Measurements from ENCODE around the gene EIF2AK2.

DNA sequence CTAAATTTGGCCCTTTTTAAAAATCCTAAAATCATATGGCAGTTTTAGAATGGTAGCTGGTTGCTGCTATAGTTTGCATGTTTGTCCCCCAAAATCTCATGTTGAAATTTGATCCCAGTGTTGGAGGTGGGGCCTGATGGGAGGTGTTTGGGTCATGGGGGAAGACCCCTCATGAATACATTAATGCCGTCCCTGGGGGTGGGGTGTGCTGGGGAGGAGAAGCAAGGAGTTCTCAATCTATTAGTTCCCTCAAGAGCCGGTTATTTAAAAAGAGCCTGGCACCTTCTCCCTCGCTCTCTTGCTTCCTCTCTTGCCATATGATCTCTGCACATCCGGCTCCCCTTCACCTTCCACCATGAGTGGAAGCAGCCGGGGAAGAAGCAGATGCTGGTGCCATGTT lies 51.6 kb downstream of the EIF2AK2 start:
- TF ChIP-seq, protein P1, sequence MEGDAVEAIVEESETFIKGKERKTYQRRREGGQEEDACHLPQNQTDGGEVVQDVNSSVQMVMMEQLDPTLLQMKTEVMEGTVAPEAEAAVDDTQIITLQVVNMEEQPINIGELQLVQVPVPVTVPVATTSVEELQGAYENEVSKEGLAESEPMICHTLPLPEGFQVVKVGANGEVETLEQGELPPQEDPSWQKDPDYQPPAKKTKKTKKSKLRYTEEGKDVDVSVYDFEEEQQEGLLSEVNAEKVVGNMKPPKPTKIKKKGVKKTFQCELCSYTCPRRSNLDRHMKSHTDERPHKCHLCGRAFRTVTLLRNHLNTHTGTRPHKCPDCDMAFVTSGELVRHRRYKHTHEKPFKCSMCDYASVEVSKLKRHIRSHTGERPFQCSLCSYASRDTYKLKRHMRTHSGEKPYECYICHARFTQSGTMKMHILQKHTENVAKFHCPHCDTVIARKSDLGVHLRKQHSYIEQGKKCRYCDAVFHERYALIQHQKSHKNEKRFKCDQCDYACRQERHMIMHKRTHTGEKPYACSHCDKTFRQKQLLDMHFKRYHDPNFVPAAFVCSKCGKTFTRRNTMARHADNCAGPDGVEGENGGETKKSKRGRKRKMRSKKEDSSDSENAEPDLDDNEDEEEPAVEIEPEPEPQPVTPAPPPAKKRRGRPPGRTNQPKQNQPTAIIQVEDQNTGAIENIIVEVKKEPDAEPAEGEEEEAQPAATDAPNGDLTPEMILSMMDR (IDR thresholded peaks at IDR 0.05; ENCODE audit: low read length) = no peak
- no peak for TF ChIP-seq EZH2phosphoT487 (IDR thresholded peaks at IDR 0.05; ENCODE audit: low read length)

Measured in MM.1S (cell line).